Measurements from ENCODE around the gene SARS2. TPM values are rescaled to one million over a fixed set of nuclear protein-coding genes. Genes with fewer than 3 reads are reported as not detected.
A peak's percentile ranks its signal among the peaks of the same experiment; 100 is the strongest.
"Not testable (repeated sequence)": the region's sequence is repeated elsewhere in the genome, so short reads cannot be mapped to it uniquely, and the experiment has no call there.

SARS2 gene
- total RNA-seq, result 10 to 100 TPM; 33.4 to 37.9 TPM

DNA sequence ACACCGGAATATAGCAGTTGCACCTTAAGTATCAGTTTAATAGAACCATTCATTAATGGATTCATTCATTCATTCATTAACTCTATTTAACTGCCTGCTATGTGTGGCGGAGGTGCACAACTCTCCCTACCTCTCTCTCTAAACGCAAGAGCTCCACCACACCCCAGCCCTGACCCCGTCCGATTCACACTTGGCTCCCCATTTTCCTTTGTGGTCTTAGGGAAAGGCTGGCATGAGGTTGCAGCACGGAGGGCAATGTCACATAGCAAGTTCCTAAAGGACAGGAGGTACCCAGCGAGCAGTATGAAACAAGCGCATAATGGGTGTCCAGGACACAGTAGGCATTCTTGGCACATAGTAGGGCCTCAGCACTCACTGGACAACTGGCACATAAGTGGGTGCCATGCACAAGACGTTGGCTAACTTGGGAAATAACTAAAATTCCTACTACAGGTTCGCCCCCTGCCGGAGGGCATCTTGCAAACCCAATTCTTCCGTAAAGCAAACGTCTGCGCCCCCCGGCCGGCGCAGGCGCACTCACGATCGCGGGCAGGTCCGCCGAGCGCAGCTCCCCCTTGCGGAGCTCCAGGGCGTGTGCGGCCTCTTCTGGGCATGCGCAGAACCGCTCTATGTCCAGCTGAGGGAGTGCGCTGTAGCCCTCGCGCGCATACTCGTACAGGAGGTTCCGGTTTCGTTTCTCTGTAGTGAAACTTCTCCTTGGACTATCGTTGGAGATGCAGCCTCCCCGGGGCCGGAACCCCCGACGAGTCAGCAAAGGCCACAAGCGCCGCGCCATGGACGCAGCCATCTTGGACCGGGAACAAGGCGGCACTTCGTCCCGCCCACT, at the start of gene SARS2:
Gene SARS2 (minus strand): TSS at position 835 of the 847 bp plus-strand sequence. CDS start 27 bp downstream, at position 808.
- ChIA-PET POLR2A (no interaction called here), CTCF (interaction anchor here (0.6 to 3.0 kb wide), 63 partner anchors 9 to 710 kb away, joined by 3 to 20 read pairs (median 4); partner anchors contain the start of genes ACTN4, CCER2, EIF3K and FAM98C)
- Mint-ChIP-seq H3K27ac (peak within 1 kb of the TSS; percentile 93), H3K9me3 (no peaks in the 10 kb centered on the region), H3K36me3 (ENCODE audit: low read depth) (peaks cover 31% of the 10 kb centered on the region), H3K4me1 (peaks cover 34% of the 10 kb centered on the region), H3K4me3 (peak within 1 kb of the TSS; percentile 85), H3K27me3 (no peaks in the 10 kb centered on the region)
- DNase-seq, result peak; percentile 93

DNA sequence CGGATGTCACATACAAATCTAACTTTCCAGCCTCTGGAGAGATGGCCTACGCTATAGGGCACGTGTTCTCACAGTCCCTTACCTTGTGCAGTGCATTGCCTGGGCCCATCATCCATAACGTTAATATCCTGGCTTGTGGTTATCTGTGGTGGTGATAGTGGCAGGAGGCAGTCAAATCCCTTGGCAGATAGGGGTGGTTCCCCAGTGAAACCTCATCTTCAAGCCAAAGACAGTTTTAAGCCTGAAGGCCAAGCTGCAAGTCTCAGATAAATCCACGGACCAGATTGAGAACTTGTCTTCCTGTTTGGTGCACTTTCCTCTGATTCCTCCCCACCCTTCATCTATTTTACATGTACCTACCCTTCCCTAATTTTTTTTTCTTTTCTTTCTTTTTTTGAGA, 49.2 kb upstream of the SARS2 start:
- no peak for DNase-seq
- POLR2A ChIA-PET, result no interaction called here
- peaks cover 19% of the 10 kb centered on the region for H3K27me3 Mint-ChIP-seq
- peaks cover 23% of the 10 kb centered on the region for H3K4me1 Mint-ChIP-seq
- CTCF ChIA-PET, result interaction anchor here (1.2 kb wide), 1 partner anchor 20 kb away, joined by 3 read pairs; no protein-coding TSS in a partner anchor
- H3K4me3 Mint-ChIP-seq, result no peak overlapping the region
- H3K27ac Mint-ChIP-seq, result no peak overlapping the region
- H3K36me3 Mint-ChIP-seq (ENCODE audit: low read depth), result no peaks in the 10 kb centered on the region
- H3K9me3 Mint-ChIP-seq, result peaks cover 12% of the 10 kb centered on the region

- CTCF ChIA-PET, result no interaction called here
- Mint-ChIP-seq H3K27ac (no peak overlapping the region), H3K27me3 (peaks cover 25% of the 10 kb centered on the region), H3K9me3 (peaks cover 12% of the 10 kb centered on the region), H3K36me3 (ENCODE audit: low read depth) (no peaks in the 10 kb centered on the region), H3K4me1 (peaks cover 23% of the 10 kb centered on the region), H3K4me3 (no peak overlapping the region)
- no peak for DNase-seq
- POLR2A ChIA-PET, result no interaction called here
These were observed 47.7 kb upstream of the SARS2 start for GRCh38 chr19:38978326-38978689.

DNA sequence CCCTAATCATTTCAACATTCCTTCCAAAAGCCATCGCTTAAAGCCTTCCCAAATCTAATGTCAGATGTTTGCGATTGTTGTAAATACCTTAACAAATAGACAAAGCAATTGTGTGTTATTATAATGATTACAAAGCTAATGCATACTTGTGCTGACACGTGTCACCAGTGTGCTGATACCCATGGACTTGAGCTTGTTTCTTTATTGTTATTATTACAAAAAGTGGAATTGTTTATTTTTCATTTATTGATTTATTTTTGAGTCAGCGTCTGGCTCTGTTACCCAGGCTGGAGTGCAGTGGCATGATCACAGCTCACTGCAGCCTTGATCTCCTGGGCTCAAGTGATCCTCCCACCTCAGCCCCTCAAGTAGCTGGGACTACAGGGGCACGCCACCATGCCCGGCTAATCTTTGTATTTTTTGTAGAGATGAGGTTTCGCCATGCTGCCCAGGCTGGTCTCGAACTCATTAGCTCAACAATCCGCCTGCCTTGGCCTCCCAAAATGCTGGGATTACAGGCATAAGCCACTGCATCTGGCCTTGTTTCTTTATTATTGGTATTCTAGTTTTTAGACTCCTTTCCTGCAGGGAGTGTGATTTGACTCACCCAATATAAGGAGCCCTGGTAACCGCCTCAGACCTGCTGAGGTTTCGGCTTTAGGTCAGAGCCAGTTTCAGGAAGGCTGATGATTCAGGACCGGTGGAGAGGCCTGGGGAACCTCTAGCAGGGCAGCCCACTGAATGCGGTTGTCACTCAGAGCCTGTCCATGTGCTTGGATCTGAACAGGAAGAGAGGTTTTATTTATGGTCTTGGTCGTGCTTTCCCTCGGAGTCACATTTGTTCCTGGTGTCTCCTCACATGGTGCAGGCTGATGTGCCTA, 47.1 kb upstream of the SARS2 start:
- Mint-ChIP-seq H3K9me3 (peaks cover 12% of the 10 kb centered on the region), H3K4me3 (no peak overlapping the region), H3K4me1 (peaks cover 23% of the 10 kb centered on the region), H3K27me3 (peaks cover 25% of the 10 kb centered on the region), H3K27ac (peak overlapping the region; percentile 3), H3K36me3 (ENCODE audit: low read depth) (no peaks in the 10 kb centered on the region)
- ChIA-PET CTCF (no interaction called here), POLR2A (no interaction called here)
- DNase-seq, result peak; percentile 22

DNA sequence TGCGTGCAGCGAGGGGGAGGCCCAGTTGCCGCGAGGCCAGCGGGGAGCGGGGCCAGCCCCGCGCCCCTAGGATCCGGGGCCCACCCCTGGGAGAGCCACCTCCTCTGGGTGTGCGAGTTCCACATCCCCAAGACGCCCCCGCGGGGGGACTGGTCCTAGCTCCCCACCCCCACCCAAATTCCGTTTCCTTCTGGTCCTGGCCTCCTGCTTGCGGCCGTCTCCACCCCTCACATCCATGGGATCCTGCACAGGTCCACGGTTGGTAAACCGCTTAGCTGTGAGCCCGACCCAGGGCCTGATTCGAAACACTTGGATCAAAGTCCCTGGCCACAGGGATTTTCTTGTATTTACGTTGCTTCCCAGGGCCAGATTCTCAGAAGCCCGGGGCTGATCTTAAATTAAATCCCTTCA, 45.3 kb upstream of the SARS2 start:
- no peaks in the 10 kb centered on the region for H3K36me3 Mint-ChIP-seq (ENCODE audit: low read depth)
- no peak for DNase-seq
- POLR2A ChIA-PET, result no interaction called here
- CTCF ChIA-PET, result interaction anchor here (1.1 kb wide), 1 partner anchor 14 kb away, joined by 3 read pairs; no protein-coding TSS in a partner anchor
- H3K27ac Mint-ChIP-seq, result no peak overlapping the region
- peaks cover 23% of the 10 kb centered on the region for H3K27me3 Mint-ChIP-seq
- peak overlapping the region; percentile 30 for H3K4me3 Mint-ChIP-seq
- H3K4me1 Mint-ChIP-seq, result peaks cover 23% of the 10 kb centered on the region
- peaks cover 10% of the 10 kb centered on the region for H3K9me3 Mint-ChIP-seq

DNA sequence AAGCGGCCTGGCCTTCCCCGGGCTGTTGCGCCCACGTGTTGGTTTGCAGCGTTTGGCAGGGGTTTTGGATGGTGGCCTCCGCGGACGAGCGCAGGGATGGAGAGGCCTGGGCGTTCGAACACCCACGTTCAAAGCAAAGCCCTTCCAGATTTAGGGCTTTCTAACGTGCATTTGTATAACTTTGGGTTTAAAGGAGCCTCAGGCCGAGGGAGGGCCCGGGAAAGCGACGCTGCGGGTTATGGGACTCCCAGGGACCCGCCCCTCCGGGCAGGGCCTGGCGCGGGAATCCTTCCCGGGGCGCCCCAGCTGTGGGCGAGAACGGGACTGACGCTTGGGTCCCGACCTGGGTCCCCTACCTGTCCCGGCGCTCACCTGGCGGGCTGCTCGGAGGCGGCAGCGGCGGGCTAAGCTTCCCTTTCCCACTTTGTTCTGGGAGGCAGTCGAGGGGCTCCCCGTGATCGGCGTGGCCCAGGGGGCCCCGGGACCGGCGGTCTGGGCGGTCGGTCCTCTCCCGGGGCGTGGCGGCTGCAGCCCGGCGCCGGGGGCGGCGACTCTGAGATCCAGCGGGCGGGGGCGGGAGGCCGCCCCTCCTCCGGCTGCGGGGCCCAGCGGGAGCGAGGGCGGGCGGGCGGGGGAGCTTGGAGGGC, 44.8 kb upstream of the SARS2 start, which contains the start of gene FBXO17:
Gene FBXO17 (minus strand): TSS at position 529 of the 647 bp plus-strand sequence. CDS start 25,423 bp downstream, outside the sequence.
- no peak for DNase-seq
- CTCF ChIA-PET, result interaction anchor here (0.6 to 1.1 kb wide), 2 partner anchors 14 to 568 kb away, joined by 3 to 4 read pairs; no protein-coding TSS in a partner anchor
- H3K4me3 Mint-ChIP-seq, result peak within 1 kb of the TSS; percentile 30
- H3K27me3 Mint-ChIP-seq, result peaks cover 23% of the 10 kb centered on the region
- peaks cover 23% of the 10 kb centered on the region for H3K4me1 Mint-ChIP-seq
- no peak within 1 kb of the TSS for H3K27ac Mint-ChIP-seq
- POLR2A ChIA-PET, result no interaction called here
- no peaks in the 10 kb centered on the region for H3K36me3 Mint-ChIP-seq (ENCODE audit: low read depth)
- H3K9me3 Mint-ChIP-seq, result peaks cover 6% of the 10 kb centered on the region

- DNase-seq, result no peak
- H3K36me3 Mint-ChIP-seq (ENCODE audit: low read depth), result no peaks in the 10 kb centered on the region
- H3K27ac Mint-ChIP-seq, result no peak overlapping the region
- peaks cover 23% of the 10 kb centered on the region for H3K27me3 Mint-ChIP-seq
- H3K4me3 Mint-ChIP-seq, result no peak overlapping the region
- ChIA-PET CTCF (interaction anchor here (0.6 kb wide), 1 partner anchor 568 kb away, joined by 4 read pairs; no protein-coding TSS in a partner anchor), POLR2A (no interaction called here)
- peaks cover 23% of the 10 kb centered on the region for H3K4me1 Mint-ChIP-seq
- peaks cover 3% of the 10 kb centered on the region for H3K9me3 Mint-ChIP-seq
These were observed 44.2 kb upstream of the SARS2 start for GRCh38 chr19:38974624-38975213.

DNA sequence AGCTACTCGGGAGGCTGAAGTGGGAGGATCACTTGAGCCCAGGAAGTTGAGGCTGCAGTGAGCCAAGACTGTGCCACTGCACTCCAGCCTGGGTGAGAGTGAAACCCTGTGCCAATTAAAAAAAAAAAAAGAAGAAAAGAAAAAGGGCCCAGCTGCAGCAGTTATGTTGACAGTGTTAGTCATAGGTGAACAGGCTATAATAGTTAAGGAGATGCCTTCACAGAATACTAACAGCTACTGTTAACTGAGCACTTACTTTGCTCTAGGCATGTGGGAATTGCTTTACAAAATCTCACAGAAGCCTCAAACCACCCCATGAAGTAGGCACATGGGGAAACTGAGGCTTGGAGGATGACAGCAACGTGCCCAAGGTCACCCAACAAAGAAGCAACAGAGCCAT, 41.1 kb upstream of the SARS2 start:
- POLR2A ChIA-PET, result no interaction called here
- CTCF ChIA-PET, result interaction anchor here (0.6 to 1.3 kb wide), 2 partner anchors 18 to 103 kb away, joined by 3 read pairs; no protein-coding TSS in a partner anchor
- H3K27me3 Mint-ChIP-seq, result peaks cover 23% of the 10 kb centered on the region
- no peak overlapping the region for H3K4me3 Mint-ChIP-seq
- DNase-seq, result no peak
- H3K27ac Mint-ChIP-seq, result no peak overlapping the region
- H3K4me1 Mint-ChIP-seq, result peaks cover 12% of the 10 kb centered on the region
- H3K36me3 Mint-ChIP-seq (ENCODE audit: low read depth), result no peaks in the 10 kb centered on the region
- no peaks in the 10 kb centered on the region for H3K9me3 Mint-ChIP-seq

GRCh38 chr19:38970664-38971532, 40.3 kb upstream of the SARS2 start:
- no peaks in the 10 kb centered on the region for H3K9me3 Mint-ChIP-seq
- no peak for DNase-seq
- H3K4me1 Mint-ChIP-seq, result peaks cover 4% of the 10 kb centered on the region
- no peak overlapping the region for H3K27ac Mint-ChIP-seq
- POLR2A ChIA-PET, result no interaction called here
- CTCF ChIA-PET, result interaction anchor here (0.6 to 1.3 kb wide), 4 partner anchors 9 to 103 kb away, joined by 3 to 4 read pairs (median 3); no protein-coding TSS in a partner anchor
- no peak overlapping the region for H3K4me3 Mint-ChIP-seq
- H3K27me3 Mint-ChIP-seq, result peaks cover 17% of the 10 kb centered on the region
- H3K36me3 Mint-ChIP-seq (ENCODE audit: low read depth), result no peaks in the 10 kb centered on the region

DNA sequence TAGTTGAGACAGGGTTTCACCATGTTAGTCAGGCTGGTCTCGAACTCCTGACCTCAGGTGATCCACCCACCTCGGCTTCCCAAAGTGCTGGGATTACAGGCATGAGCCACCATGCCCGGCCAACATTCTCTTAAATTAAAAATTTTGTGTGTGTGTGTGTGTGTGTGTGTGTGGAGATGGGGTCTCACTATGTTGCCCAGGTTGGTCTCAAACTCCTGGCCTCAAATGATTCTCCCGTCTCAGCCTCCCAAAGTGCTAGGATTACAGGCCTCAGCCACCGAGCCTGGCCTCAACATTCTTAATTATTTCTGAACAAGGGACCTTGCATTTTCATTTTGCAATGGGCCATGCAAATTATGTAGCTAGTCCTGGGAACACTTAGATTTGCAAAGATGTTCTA, 35.6 kb upstream of the SARS2 start:
- CTCF ChIA-PET; DNase-seq; H3K4me3 Mint-ChIP-seq; H3K9me3 Mint-ChIP-seq; POLR2A ChIA-PET; H3K27ac Mint-ChIP-seq; H3K4me1 Mint-ChIP-seq; H3K36me3 Mint-ChIP-seq (ENCODE audit: low read depth): not testable (repeated sequence)
- peaks cover 17% of the 10 kb centered on the region for H3K27me3 Mint-ChIP-seq

GRCh38 chr19:38964738-38965137, 34.2 kb upstream of the SARS2 start:
- no peaks in the 10 kb centered on the region for H3K9me3 Mint-ChIP-seq
- H3K36me3 Mint-ChIP-seq (ENCODE audit: low read depth), result no peaks in the 10 kb centered on the region
- peaks cover 4% of the 10 kb centered on the region for H3K4me1 Mint-ChIP-seq
- ChIA-PET POLR2A (no interaction called here), CTCF (no interaction called here)
- H3K27ac Mint-ChIP-seq, result no peak overlapping the region
- DNase-seq, result no peak
- no peak overlapping the region for H3K4me3 Mint-ChIP-seq
- H3K27me3 Mint-ChIP-seq, result peaks cover 15% of the 10 kb centered on the region

Measured in activated CD4-positive, alpha-beta T cell treated with anti-CD3 and anti-CD28 coated beads, Interleukin-2, amount 10 ng/mL, durations not matched to agents 7 days and 5 days (primary cell).